ENCODE results near the gene OR6C76. TPM values are rescaled to one million over a fixed set of nuclear protein-coding genes. Genes with fewer than 3 reads are reported as not detected.

Gene OR6C76
- total RNA-seq (2022; extraction: Qiagen RNA extraction; ENCODE audit: low read depth) = not detected in 5 replicates

GRCh38 chr12:55425954-55426353 lies at the start of gene OR6C76:
OR6C76 (plus strand) TSS chr12:55426254; CDS start chr12:55426254, 0 bp downstream.

GRCh38 chr12:55400229-55400628 lies 25.8 kb upstream of the OR6C76 start, which contains the start of gene OR6C65:
OR6C65 (plus strand) TSS chr12:55400529; CDS start chr12:55400529, 0 bp downstream.

GRCh38 chr12:55443776-55444175 lies 17.7 kb downstream of the OR6C76 start, which contains the start of gene OR6C2:
OR6C2 (plus strand) TSS chr12:55444076; CDS start chr12:55452214, 8,138 bp downstream.

GRCh38 chr12:55470088-55470829 lies 44.2 kb downstream of the OR6C76 start, which contains the start of gene OR6C70:
OR6C70 (minus strand) TSS chr12:55470138; CDS start chr12:55470138, 0 bp downstream.

Other genes with a start within 250 kb of the OR6C76 start
- gene OR10A7, start 205.2 kb upstream of the OR6C76 start, total RNA-seq (2022; extraction: Qiagen RNA extraction; ENCODE audit: low read depth) = not detected in 5 replicates
- not detected in 5 replicates for gene OR6C74, start 181.6 kb upstream of the OR6C76 start, total RNA-seq (2022; extraction: Qiagen RNA extraction; ENCODE audit: low read depth)
- not detected in 5 replicates for gene OR6C6, start 129.7 kb upstream of the OR6C76 start, total RNA-seq (2022; extraction: Qiagen RNA extraction; ENCODE audit: low read depth)
- gene OR6C1, start 111.9 kb upstream of the OR6C76 start, total RNA-seq (2022; extraction: Qiagen RNA extraction; ENCODE audit: low read depth) = not detected in 5 replicates
- not detected in 5 replicates for gene OR6C3, start 95.5 kb upstream of the OR6C76 start, total RNA-seq (2022; extraction: Qiagen RNA extraction; ENCODE audit: low read depth)
- not detected in 5 replicates for gene OR6C75, start 63.3 kb upstream of the OR6C76 start, total RNA-seq (2022; extraction: Qiagen RNA extraction; ENCODE audit: low read depth)
- not detected in 5 replicates for gene OR6C65, start 25.7 kb upstream of the OR6C76 start, total RNA-seq (2022; extraction: Qiagen RNA extraction; ENCODE audit: low read depth)
- not detected in 5 replicates for gene OR6C2, start 17.8 kb downstream of the OR6C76 start, total RNA-seq (2022; extraction: Qiagen RNA extraction; ENCODE audit: low read depth)
- not detected in 5 replicates for gene OR6C70, start 43.9 kb downstream of the OR6C76 start, total RNA-seq (2022; extraction: Qiagen RNA extraction; ENCODE audit: low read depth)
- gene OR6C68, start 66.1 kb downstream of the OR6C76 start, total RNA-seq (2022; extraction: Qiagen RNA extraction; ENCODE audit: low read depth) = not detected in 5 replicates
- gene OR6C4, start 123.3 kb downstream of the OR6C76 start, total RNA-seq (2022; extraction: Qiagen RNA extraction; ENCODE audit: low read depth) = not detected in 5 replicates
- gene OR2AP1, start 146.2 kb downstream of the OR6C76 start, total RNA-seq (2022; extraction: Qiagen RNA extraction; ENCODE audit: low read depth) = not detected in 5 replicates
- gene OR10P1, start 210.6 kb downstream of the OR6C76 start, total RNA-seq (2022; extraction: Qiagen RNA extraction; ENCODE audit: low read depth) = not detected in 5 replicates